Activated gamma-delta T cell treated with anti-CD3 and anti-CD28 coated beads, Interleukin-2, amount 50 U/mL, for 16 hours (primary cell): ENCODE measurements around the gene LHFPL3.

Source experiments
- DNase-seq: peaks from one replicate; pipeline ENCODE4 v3.0.0-alpha.2; 2020; ENCODE audit warnings: low read depth

LHFPL3 gene

DNA sequence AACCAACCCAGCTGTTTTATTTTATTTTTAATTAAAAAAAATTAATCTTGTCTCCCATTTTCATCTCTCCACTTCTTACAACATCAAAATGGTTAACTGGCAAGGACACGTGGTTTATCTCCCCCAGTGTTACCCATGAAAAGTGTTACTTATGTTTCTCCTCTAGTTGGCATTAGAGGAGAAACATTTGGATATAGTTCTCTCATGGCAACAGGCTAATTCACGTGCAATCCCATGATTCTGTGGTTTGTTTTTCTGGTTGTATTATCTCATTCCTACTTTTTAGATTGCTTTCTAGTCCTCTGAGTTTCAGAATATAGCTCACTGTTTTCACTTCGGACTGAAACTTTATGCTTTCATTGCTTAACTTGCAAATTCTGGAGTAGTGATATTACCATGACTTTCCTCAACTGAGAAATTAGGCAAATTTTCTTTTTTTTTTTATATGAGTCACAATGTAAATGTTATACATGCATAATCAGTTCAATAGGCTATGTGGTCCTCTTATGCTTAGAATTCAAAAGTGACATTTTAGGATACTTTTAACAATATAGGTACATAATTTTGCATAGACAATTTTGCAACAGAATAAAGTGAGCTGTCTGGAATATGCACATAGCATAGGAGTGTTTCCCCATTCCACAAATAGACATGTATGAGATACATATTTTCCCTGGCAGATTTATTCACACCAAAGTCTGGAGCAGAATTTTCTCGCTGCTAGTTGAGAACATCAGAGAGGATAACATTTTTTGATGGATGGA lies 43.0 kb downstream of the LHFPL3 start:
- DNase-seq: no peak

DNA sequence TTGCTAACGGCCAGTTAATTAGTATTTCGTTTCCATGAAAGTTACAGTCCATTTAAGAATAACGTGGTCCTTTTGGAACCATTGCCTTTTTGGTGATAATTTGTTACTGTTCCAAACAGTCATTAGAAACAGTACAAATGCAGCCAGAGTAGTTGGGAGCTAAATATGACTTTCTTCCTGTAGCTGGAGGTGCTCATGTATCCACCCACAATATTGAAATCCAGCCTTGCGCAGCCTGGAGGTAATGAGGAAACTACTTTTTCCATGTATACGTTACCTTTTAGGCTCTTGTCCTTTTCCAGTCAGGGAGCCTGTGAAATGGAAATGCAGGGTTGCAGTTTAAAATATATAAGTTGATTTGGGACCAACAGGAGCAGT lies 43.6 kb downstream of the LHFPL3 start:
- DNase-seq: no peak

DNA sequence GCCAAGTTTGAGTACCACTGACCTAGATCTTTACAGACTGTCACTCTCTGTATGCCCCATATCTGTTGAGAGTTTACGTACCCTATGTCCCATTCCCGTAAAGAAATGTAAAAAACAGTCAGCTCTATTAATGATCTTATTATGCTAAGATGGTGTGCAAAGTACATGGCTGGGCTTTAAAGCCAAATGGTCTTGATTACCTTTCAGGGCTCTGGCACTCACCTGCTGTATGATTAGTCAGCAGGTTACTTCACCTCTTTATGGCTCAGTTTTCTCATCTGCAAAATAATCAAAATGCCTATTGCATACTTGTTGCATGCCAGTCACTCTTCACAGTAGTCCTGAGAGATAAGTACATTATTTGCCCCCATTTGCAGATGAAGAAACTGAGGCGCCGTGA lies 54.2 kb downstream of the LHFPL3 start:
- no peak for DNase-seq

DNA sequence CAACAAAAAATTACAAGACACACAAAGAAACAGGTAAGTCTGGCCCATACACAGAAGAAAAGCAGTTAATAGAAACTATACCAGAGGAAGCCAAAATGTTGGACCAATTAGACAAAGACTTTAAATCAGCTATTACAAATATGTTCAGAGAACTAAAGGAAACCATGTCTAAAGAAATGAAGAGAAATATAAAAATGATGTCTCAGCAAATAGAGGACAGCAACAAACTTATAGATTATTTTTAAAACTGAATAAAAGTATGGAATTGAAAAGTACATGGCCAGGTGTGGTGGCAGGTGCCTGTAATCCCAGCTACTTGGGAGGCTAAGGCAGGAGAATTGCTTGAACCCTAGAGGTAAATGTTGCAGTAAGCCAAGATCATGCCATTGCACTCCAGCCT lies 58.5 kb downstream of the LHFPL3 start:
- DNase-seq: no peak

DNA sequence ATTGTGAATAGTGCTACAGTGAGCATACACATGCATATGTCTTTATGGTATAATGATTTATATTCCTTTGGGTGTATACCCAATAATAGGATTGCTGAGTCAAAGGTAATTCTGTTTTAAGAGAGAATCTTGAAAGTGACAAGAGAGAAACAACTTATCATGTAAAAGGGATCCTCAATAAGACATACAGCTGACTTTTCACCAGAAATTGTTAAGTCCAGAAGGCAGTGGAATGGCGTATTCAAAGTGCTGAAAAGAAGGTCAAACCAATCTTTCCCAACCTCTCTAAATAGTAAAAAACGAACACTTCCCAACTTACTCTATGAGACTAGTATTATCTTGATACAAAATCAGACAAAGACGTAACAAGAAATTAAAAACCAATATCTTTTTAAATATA lies 59.8 kb downstream of the LHFPL3 start:
- no peak for DNase-seq

DNA sequence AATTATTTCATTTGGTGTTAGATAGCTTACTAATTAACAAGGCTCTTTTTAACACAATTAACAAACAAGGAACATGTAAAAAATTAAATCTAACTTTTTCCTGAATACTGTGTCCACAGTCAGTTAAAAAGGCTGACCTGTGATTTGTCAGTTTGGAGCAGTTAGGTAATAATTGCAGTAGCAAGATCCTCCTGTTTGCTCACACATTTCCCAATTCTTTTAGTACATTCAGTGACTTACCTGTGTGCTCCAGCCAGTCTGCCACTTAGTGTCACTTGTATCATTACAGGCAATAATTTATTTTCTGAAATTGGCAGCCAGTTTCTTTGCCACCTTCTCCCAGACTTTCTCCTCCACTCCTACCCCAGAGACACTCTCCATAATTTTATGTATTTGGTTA lies 66.8 kb downstream of the LHFPL3 start:
- DNase-seq: no peak

DNA sequence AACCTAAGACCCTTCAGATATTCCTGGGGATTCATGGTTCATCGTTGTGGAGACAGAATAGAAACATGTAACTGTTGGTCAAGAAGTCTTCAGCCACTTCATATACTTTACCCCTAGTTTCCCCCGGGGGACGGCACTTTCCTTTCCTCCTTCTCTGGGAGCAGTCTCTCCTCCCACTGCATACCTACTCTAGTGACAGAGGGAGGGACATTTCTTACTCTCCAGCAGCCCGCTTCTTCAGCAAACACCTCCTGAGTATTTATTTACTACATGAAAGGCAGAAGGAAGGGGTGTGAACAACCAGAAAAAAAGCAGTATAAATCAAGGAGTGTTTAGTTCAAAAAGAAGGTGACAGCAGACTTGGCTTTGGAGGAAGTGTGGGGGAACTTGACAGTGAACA lies 69.0 kb downstream of the LHFPL3 start:
- no peak for DNase-seq

DNA sequence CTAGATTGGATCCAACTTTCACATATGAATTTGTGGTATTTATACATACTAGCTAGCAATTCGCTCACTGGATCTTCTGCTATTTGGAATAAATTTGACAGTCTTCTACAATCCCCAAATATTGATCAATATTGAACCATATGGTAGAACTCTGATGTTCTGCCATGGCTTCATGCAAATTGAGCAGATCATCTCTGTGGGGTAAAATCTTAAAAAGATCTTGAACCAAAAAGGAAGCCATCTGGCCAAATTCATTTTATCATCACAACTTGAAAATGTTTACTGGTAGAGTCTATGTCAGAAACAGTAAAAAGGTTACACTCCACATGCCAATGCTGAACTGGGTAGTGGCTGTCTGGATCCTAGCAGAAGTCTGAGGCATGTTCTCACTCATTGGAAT lies 80.0 kb downstream of the LHFPL3 start:
- DNase-seq: no peak

DNA sequence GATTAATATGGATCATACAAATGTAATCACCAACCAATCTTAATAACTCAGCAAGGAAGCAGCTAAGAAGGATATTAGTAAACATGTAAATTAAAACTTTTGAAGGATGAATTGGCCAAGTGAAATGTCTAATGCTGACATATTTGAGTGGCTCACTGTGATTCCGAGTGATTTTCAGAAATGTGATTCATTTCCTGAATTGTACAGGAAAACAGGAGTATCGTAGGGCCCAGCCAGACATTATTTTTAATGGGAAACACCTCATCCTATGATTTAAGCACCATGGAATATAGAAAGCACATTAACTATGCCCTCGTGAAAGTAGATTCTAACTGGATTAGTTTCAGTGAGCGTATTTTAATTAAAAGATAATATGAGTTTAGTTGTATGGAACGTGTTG lies 82.3 kb downstream of the LHFPL3 start:
- no peak for DNase-seq

DNA sequence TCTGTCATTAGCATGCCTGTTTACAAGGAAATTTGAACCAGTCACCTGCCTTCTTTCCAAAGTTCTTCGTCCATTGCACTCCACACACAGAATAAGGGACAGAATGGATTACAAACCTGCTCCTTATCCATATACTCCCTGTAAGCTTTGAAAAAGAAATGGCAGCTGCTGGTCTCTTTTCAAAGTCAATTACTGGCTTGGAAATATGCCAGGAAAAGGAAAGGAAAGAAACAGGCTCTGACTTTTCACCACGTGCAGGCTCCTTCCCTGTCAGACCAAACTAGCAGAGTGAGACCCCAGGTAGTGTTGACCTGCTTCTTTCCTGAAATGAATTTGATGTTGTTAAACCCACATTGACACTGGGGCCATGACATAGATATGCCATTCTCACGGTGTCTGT lies 84.5 kb downstream of the LHFPL3 start:
- DNase-seq: no peak

DNA sequence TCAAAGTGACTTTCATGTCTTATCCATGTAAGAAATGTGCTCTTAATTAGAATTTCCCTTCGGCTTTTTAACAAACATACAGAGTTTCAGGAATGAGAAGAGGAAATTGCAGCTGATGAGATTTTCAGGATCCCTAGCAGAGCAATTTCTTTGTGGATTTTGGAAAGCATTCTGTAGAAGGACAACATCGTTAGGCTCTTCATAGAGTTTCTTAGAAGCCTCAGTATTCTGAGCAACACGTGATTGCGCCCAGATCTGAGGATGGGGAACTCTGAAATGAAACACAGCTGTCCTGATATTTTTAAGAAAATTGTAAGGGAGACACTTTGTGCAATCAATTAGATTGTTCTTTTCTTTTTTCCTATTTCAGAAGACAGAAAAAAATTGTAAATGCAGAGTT lies 85.8 kb downstream of the LHFPL3 start:
- DNase-seq: no peak

DNA sequence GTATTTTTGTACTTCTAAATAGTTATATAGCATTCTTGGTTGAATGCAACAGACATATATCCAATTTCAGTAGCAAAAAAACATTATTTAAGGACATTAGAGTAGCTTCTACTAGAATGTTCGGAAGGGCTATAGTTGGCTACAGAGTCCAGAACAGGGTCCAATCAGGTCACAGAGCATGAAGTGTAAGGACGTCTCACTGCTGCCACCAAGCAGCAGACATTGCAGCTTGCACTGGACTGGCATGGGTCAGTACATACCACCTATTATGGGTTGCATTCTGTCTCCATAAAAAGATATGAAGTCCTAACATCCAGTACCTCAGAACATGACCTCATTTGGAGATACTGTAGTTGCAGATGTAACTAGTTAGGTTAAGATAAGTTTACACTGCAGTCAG lies 87.3 kb downstream of the LHFPL3 start:
- DNase-seq: no peak

DNA sequence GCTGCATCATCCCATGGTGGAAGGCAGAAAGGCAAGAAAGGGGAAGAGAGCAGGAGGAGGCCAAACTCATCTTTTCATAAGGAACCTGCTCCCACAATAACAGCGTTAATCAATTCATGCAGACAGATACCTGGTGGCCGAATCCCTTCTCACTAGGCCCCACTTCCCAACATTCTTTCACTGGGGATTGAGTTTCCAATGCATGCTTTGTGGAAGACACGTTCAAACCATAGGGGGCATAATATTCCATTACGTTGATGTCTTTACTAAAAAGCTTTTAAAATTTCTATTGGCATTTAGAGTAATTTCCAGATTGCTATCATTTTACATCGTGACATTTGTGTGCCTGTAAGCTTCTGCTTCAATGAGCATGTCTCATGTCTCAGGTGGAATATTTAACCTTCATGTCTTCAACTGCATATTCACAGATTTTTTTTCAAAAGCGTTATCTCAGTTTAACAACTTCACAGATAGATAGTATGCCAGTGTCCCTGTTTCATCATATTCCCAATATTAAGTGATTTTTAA lies 88.5 kb downstream of the LHFPL3 start:
- DNase-seq: no peak

DNA sequence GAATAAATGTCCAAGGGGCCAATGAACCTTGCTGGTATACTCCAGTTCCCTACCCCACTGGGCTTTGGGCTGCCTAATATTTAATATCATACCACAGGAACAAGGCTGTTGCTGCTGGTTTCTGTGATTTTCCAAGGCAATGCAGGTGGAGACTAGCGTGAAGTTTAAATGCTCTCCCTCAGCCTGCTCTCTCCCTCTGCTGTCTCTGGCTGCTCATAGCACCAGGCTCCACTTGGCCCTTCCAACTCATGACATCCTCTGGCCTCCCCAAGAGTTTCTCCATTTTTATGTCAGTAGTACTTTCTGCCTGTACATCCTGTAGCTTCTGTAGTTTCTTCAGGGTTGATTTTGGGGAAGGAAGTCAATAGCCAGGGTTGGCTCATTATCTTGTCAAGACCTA lies 103.5 kb downstream of the LHFPL3 start:
- DNase-seq: no peak

DNA sequence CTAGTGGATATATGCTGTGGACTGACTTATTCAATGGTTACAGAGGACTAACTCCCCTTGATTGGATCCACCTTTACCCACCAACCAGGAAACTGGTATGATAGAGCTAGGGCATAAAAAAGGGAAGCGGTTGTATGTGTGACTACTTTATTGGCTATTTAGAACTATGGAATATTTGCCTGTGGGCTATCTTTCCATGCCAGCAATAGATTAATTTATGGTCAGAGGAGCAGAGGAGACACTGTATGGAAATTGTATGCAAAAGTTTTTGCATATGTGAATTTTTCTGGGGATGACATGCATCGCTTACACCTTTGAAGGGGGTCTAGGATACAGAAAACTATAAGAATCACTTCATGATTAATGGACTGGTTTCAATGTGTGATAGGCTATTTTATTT lies 105.7 kb downstream of the LHFPL3 start:
- no peak for DNase-seq

DNA sequence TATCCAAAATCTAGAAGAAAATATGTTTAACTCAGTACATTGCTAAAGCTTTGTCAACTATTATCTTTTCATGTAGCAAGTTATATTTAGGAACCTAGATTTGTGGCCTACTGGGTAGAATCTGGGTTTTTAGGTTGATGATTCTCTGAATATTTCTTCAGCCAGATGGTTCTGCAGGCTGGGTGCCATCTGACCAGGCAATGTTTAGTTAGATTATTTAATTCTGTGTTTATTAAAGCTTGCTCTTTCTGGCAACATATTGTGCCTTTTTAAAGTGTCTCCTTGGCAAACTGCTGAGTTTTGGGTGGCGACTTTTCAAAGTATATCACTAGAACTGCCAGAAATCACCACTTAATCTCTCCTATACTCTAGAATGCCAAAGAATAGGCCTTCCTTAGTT lies 114.1 kb downstream of the LHFPL3 start:
- no peak for DNase-seq

DNA sequence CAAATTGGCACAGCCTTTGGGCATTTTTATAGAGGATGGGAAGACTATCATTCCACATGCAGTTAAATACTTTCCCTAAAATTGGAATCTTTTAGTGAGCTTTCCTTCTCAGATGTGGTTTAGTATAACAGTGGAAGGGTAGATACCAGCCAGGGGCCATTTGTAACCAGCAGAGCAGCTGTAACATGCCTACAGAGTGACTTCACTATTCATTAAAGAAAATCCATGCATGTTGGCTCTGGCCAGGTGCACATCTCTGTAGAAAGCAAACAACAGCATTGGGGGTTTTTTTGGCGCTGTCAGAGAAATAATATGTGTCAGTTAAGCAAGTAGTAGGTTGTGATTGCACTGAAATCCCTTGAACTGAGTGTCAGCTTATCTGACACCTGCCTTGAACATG lies 115.6 kb downstream of the LHFPL3 start:
- no peak for DNase-seq

DNA sequence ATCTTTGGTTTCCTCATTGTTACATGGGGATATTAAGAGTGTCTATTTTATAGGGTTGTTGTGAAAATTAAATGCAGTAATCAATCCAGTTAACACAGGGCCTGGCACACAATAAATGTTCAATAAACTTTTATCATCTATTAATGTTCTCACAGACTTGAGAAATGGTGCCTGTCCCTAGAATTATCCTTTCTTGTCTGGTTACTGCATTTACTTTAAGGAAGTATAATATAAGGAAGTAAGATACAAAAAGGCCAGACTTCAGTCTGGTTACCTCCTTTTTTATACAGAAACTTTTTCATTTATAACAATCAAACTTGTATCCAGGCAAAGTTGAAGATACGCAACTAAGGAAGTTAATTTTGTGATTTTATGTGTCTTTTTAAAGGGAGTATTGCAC lies 117.0 kb downstream of the LHFPL3 start:
- DNase-seq: no peak

DNA sequence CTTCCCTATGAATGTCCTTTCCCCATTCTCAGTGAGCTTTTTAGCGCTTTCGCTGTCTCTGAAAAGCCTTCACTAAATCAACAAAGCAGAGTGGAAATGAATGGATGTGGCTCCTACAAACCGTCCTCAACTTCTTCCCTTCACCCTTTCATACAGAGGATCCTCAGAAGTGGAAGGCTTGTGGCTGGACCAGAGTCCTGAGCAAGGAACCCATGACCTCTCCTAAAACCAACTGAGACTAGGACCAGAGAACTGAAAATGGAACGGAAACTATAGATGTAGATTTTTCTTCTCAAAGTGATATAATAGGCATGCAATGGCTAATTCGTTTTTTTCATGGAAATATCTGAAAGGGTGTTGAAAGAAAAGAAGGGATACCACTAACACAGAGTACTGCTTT lies 122.5 kb downstream of the LHFPL3 start:
- DNase-seq: no peak

DNA sequence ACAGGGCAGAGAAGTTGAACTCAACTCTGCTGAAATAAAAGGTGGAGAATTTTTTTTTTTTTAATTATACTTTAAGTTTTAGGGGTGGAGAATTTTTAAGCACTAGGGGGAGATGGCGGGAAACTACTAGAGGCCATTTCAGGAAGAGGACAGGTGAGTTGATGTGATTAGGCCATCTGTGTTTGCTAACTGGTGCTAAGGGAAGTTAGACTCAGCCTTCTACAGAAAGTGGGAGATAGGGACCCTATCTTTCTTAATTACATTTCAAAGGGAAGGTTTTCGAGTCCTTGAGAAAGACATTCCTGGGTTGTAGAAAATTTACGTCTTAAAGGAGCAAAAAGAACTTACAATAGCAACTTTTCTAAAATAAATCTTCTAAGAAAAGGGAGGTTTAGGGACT lies 124.8 kb downstream of the LHFPL3 start:
- DNase-seq: no peak

DNA sequence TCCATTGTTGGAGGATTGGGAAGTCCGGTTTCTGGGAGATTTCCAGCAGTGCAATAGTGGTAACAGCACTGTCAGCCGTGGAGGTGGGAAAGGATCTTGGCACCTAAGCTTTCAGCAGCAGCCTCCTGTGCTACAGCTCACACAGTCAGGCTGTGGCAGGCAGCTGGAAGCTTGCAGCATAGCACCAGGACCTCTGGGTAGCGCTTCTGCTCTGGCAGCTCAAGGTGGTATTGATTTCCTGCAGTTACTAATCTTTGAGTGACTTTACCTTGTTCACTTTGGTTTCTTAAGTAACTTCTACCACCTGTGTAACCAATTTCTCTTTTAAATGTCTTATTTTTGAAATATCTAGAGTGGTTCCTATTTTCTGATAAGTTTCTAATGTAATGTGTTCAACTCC lies 130.5 kb downstream of the LHFPL3 start:
- DNase-seq: no peak

DNA sequence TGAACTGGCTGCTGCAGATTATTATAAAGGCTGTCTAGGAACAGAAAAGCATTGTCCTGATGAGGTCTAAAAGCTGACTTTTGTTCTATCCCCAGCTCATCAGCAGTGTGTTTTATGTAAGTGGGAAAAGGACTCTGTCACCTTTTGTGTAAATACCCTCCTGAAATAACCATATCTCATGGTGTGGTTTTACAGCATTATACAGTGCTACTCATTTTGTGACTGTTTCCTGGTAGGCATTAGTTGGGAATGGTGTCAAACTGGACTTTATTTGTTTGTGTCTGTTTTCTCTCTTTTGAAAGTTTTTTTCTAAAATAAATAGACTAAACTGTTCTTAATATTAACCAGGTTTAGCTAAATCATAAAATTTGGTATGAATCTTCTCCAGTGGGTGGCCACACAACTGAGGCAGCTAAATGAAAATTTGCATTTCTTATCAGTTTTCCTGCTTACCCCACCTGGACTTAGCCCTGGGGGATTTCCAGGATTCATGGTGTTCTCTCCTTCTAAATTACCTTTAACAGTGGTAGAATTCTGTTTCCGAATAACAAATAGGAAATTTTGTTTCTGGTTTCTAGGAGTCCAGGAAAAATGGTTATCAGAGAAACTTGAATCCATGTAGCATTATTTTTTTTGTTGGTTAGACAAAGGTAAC lies 140.9 kb downstream of the LHFPL3 start:
- no peak for DNase-seq

DNA sequence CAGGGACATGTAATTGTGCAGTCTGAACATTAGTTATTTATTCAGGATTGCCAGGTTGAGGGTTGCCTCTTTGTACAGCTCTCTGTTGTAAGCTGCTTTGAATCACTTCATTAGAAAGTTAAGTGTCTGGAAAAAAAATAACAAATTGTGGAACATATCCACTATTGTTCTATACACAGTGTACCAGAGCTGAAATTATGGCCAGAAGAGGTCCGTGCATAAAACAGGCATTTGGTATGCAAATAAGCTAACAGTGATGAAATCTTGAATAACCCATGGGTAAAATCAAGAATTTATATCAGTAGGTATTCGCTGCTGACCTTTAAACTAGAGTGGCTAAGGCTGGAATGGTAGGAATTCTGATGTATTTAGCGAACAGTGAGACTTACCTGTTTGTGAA lies 152.1 kb downstream of the LHFPL3 start:
- DNase-seq: no peak
